ENCODE results near the gene ROBO1.
A peak's percentile ranks its signal among the peaks of the same experiment; 100 is the strongest.

Gene ROBO1

DNA sequence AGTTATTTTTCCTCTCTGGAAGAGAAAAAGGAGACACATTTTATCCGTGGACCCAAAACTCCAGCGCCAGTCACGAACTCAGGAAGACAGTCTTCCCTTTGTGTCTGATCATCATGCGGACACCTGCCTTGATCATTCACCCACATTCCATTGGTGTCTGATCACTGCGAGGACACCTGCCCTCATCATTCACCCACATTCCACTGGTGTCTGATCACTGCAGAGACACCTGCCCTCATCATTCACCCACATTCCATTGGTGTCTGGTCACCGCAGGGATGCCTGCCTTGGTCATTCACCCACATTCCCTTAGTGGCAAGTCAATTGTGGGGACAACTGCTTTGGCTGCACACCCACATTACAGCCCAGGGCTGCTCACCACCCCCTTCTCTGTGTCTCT lies 148.9 kb downstream of the ROBO1 start:
- in situ Hi-C loops (cut with HindIII; ENCODE audit: low sequenced_read_pairs), result no loop called here
- TF ChIP-seq CTCF (IDR thresholded peaks at IDR 0.05; ENCODE audit: low read depth, low read length, missing control alignments), result no peak
- DNase-seq (ENCODE audit: low read depth), result no peak
- H3K4me3 ChIP-seq (ENCODE audit: low read depth, low read length), result no peak overlapping the region

DNA sequence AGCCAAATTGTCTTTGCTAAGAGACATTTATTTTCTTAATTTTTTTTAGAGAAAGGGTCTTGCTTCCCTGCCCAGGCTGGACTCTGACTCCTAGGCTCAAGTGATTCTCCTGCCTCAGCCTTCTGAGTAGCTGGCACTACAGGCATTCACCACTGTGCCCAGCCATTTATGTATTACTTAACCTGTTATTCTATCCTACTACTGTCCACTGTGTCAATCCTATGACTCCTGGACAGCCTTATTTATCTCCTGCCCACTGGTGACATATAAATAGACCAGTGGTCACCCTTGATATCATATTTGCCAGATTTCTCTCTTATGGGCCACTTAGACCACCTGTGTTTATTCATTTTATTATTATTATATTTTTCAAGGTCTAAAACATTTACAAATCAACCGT lies 161.4 kb downstream of the ROBO1 start:
- in situ Hi-C loops (cut with HindIII; ENCODE audit: low sequenced_read_pairs), result no loop called here
- no peak overlapping the region for H3K4me3 ChIP-seq (ENCODE audit: low read depth, low read length)
- TF ChIP-seq CTCF (IDR thresholded peaks at IDR 0.05; ENCODE audit: low read depth, low read length, missing control alignments), result no peak
- no peak for DNase-seq (ENCODE audit: low read depth)

DNA sequence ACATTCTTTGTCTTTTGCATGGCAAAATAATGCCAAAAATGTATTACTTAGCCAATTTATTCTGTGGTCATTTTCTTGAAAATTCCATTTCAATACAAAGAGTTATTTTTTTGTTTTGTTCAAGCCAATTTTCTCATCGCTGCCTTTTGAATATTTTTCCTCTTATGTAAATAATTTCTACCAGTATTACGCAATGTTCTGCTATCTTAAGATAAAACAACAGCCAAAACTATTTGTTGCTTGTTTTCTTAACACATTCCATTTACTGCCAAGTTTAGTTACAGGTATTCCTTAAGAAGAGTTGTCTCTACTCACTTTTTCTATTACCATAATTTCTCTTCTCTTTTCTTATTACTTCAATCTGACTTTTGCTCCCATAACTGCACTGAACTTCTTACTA lies 163.1 kb downstream of the ROBO1 start:
- H3K4me3 ChIP-seq (ENCODE audit: low read depth, low read length), result no peak overlapping the region
- DNase-seq (ENCODE audit: low read depth), result peak; percentile 72
- TF ChIP-seq CTCF (IDR thresholded peaks at IDR 0.05; ENCODE audit: low read depth, low read length, missing control alignments), result no peak
- in situ Hi-C loops (cut with HindIII; ENCODE audit: low sequenced_read_pairs), result no loop called here

GRCh38 chr3:79602385-79602784 lies 165.4 kb downstream of the ROBO1 start:
- no peak overlapping the region for H3K4me3 ChIP-seq (ENCODE audit: low read depth, low read length)
- in situ Hi-C loops (cut with HindIII; ENCODE audit: low sequenced_read_pairs), result no loop called here
- DNase-seq (ENCODE audit: low read depth), result no peak
- TF ChIP-seq CTCF (IDR thresholded peaks at IDR 0.05; ENCODE audit: low read depth, low read length, missing control alignments), result no peak

DNA sequence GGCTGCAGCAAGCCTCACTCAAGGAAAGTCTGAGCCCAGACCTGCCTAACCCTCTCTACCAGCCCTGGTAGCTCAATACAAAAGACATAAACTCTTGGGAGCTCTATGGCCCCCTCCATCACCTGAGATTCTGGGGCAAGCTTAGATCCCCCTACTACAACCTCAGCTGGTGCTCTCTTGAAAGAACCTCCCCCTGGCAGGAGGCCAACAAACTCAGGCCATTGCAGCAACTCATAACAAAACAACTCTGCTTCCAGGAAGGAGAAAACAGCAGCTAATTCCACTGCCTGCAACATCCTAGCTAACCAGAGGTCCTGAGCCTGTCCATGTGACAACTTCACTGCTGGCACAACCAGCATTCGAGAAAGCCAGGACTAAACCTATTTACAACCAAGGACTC lies 169.2 kb downstream of the ROBO1 start:
- TF ChIP-seq CTCF (IDR thresholded peaks at IDR 0.05; ENCODE audit: low read depth, low read length, missing control alignments), result no peak
- in situ Hi-C loops (cut with HindIII; ENCODE audit: low sequenced_read_pairs), result no loop called here
- no peak overlapping the region for H3K4me3 ChIP-seq (ENCODE audit: low read depth, low read length)
- no peak for DNase-seq (ENCODE audit: low read depth)

DNA sequence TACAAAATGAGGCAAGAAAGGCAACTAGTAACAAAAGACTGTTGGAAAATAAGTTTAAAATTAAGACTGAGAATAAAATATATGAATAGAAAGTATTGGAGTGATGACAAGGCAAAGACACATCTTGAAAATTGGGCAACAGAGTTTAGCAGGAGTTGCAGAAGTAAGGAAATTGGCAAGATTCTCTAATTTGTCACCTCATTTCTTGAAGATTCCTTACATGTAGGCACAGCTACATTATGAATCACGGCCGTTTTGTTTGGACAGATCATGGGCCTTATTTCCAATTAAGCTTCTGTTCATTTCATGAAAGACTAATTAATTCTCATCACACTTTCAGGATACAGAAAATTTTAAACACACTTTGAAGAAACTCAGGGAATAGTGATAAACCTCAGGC lies 170.1 kb downstream of the ROBO1 start:
- DNase-seq (ENCODE audit: low read depth), result no peak
- in situ Hi-C loops (cut with HindIII; ENCODE audit: low sequenced_read_pairs), result no loop called here
- no peak overlapping the region for H3K4me3 ChIP-seq (ENCODE audit: low read depth, low read length)
- no peak for TF ChIP-seq CTCF (IDR thresholded peaks at IDR 0.05; ENCODE audit: low read depth, low read length, missing control alignments)

GRCh38 chr3:79587150-79587549 lies 180.6 kb downstream of the ROBO1 start:
- DNase-seq (ENCODE audit: low read depth), result no peak
- H3K4me3 ChIP-seq (ENCODE audit: low read depth, low read length), result no peak overlapping the region
- in situ Hi-C loops (cut with HindIII; ENCODE audit: low sequenced_read_pairs), result no loop called here
- TF ChIP-seq CTCF (IDR thresholded peaks at IDR 0.05; ENCODE audit: low read depth, low read length, missing control alignments), result no peak
